PFSK-1 (cell line): Measurements from ENCODE around the gene HCN2.

Experiments used
- POLR2AphosphoS5 ChIP-seq: IDR thresholded peaks from 2 replicates; pipeline ENCODE4 v1.6.1; 2012; ENCODE audit warnings: low read depth, mild to moderate bottlenecking, control low read depth, low read length, moderate library complexity
- TAF1 ChIP-seq: IDR thresholded peaks from 2 replicates; pipeline ENCODE4 v1.6.1; 2012; ENCODE audit warnings: low read length, control low read depth, borderline replicate concordance; ENCODE audit not compliant: insufficient read depth
- TF ChIP-seq, protein P1 (sequence below), 2 experiments: IDR thresholded peaks; 2 replicates each; pipeline versions ENCODE4 v1.6.1 to v1.8.0; 2011 to 2012; ENCODE audit warnings: low read depth in 2 of 2, low read length in 2 of 2, control low read depth in 1 of 2, inconsistent platforms in 1 of 2, mild to moderate bottlenecking in 1 of 2, moderate library complexity in 1 of 2; ENCODE audit not compliant: insufficient read depth in 1 of 2

DNA sequence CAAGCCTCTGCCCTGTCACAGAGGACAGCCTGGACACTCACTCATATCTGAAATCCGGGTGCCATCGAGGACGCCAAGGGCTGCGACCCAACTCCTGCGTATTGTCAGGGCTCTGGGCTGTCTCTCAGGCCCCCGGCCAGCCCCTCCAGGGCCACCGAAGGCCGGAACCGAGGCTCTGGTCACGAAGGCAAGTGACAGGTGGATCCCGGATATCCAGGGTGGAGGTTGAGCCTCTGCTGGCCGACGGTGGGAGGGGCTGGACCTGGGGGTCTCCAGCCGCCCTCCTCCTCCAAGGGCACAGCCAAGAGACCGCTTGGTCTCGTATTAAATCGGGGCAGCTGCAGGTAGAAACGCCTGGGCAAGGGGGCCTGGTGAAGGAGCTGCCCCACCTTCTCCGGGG lies 67.9 kb downstream of the HCN2 start:
- no peak for TF ChIP-seq POLR2AphosphoS5
- TF ChIP-seq, protein P1, sequence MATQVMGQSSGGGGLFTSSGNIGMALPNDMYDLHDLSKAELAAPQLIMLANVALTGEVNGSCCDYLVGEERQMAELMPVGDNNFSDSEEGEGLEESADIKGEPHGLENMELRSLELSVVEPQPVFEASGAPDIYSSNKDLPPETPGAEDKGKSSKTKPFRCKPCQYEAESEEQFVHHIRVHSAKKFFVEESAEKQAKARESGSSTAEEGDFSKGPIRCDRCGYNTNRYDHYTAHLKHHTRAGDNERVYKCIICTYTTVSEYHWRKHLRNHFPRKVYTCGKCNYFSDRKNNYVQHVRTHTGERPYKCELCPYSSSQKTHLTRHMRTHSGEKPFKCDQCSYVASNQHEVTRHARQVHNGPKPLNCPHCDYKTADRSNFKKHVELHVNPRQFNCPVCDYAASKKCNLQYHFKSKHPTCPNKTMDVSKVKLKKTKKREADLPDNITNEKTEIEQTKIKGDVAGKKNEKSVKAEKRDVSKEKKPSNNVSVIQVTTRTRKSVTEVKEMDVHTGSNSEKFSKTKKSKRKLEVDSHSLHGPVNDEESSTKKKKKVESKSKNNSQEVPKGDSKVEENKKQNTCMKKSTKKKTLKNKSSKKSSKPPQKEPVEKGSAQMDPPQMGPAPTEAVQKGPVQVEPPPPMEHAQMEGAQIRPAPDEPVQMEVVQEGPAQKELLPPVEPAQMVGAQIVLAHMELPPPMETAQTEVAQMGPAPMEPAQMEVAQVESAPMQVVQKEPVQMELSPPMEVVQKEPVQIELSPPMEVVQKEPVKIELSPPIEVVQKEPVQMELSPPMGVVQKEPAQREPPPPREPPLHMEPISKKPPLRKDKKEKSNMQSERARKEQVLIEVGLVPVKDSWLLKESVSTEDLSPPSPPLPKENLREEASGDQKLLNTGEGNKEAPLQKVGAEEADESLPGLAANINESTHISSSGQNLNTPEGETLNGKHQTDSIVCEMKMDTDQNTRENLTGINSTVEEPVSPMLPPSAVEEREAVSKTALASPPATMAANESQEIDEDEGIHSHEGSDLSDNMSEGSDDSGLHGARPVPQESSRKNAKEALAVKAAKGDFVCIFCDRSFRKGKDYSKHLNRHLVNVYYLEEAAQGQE (IDR thresholded peaks at IDR 0.05; ENCODE audit: insufficient read depth in 1 of 2, low read depth in 2 of 2, low read length in 2 of 2) = no peak
- TF ChIP-seq TAF1 = no peak
